Measurements from ENCODE around the gene RABGAP1L.

DNA sequence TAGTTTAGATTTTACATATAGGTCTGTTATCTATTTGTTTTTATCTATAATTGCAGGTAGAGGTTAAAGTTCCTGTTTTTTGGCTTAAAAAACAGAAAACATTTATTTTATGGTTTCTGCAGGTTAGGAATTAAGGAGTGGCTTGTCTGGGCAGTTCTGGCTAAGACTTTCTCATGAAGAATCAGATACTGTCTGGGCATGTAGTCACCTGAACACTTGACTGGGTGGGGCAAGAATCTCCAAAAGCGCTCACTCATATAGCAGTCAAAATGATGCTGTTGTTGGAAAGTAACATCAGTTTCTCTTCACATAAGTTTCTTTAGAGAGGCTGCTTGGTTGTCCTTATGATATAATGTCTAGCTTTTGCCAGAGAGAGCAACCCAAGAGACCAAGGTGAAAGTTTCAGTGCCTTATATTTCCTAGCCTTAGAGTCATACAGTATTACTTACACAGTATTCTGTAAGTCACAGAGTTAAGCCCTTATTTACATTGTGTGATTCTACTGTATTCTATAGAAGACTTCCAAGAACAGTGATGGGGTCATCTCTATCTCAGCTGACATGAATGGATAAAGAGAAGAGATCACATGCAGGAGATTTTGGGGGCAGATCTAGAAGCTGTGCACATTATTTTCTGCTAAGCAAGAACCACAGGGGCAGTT lies 163.0 kb downstream of the RABGAP1L start:
- TF ChIP-seq CTCF (IDR thresholded peaks at IDR 0.05; ENCODE audit: insufficient read depth, low read length, poor library complexity, severe bottlenecking) (no peak), EZH2phosphoT487 (conservative IDR thresholded peaks at IDR 0.05; ENCODE audit: low read length) (no peak)
